ENCODE results near the gene SDF2L1.
"Not testable (repeated sequence)": the region's sequence is repeated elsewhere in the genome, so short reads cannot be mapped to it uniquely, and the experiment has no call there.

The SDF2L1 gene

DNA sequence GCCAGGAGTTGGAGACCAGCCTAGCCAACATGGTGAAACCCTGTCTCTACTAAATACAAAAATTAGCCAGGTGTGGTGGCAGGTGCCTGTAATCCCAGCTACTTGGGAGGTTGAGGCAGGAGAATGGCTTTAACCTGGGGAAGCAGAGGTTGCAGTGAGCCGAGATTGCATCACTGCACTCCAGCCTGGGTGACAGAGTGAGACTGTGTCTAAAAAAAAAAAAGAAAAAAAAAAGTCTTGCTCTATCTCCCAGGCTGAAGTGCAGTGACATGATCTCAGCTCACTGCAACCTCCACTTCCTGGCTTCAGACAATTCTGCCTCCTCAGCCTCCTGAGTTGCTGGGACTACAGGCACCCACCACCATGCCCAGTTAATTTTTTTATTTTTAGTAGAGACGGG, 4.7 kb upstream of the SDF2L1 start:
- DNase-seq = not testable (repeated sequence)

DNA sequence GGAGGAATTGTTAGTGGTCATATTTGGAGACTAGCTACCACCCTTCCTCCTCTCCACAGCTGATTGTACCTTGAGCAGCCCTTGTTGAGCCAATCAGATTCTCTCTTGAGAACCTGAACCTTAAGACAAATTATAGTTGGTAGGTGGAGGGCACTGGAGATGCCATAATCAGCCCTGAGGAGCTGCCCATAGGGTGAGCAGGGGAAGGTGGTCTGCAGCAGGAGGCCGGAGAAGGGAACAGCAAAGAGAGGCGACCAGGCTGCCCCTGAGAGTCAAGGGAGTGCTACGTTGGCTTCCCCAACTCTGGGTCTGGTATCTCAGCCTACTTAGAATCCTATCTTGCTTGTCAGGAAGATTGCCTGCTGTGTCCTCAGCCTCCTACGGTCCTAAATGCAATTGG, 2.7 kb upstream of the SDF2L1 start:
- DNase-seq = no peak

DNA sequence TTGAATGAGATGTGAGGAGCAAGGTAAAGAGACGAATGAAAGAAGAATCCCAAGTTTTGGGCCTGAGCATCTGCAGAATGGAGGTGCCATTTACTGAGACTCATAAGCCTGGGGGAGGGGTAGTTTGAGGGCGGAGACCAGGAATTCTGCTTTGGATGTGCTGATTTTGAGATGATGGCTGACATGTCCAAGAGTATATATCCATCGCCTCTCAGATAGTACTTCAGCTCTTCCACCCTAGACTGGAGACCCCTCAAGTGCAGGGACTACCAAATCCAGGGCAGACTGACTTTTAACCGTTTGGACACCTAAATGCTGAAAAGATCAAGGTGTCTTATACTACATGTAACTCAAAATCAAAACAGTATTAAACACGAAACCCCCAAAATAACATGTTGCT, 1.3 kb upstream of the SDF2L1 start:
- DNase-seq = no peak

DNA sequence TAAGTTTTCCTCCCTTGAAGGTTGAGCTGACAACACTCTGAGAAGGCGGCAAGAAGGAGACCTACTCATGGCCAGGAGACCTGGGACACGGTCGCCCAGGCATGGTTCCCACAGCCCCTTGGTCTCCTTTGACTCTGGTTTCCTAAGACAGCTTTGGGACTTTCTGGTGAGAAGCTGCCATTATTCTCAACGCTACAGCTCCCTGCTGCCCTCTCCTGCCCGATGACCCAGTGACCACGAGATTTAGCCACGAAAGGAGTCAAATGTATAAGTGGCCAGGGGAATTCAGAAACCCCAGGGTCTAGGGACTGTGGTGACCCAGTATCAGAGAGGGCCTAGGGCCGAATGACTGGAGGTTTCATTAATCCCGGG, 699 bp upstream of the SDF2L1 start:
- peak in 1 of 2 donors; percentile 17 for DNase-seq

DNA sequence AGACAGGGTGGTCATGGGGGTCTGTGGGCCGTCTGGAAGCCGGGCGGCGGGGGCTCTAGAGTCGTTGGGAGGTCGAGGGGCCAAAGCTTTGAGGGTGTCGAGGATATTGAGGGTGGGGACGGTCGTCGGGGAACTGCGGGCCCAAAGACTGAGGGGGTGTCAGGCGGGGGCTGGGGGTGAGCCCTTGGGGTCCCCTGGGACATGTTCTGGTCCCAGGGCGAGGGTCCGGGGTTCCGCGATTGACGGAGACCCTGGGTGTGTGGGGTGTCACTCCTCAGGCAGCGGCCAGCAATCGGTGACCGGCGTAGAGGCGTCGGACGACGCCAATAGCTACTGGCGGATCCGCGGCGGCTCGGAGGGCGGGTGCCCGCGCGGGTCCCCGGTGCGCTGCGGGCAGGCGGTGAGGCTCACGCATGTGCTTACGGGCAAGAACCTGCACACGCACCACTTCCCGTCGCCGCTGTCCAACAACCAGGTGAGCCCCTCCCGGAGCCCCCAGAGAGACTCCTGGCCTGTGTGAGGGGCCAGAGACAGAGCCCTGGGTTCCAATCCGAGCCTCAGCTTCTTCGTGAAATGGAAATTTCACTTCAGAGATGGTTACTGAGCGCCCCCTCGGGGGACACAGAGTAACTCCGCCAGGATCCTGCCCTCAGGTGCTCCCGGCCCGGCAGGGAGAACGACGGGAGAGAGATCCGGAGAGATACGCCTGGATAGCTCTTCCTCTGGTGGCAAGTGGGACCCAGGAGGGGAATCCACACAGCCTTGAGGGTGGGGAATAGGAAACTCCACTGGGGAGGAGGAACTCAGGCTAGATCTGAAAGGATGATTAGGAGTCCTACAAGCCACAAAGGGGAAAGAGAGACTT, 714 bp downstream of the SDF2L1 start:
- peak; percentile 48 to 66 for DNase-seq

DNA sequence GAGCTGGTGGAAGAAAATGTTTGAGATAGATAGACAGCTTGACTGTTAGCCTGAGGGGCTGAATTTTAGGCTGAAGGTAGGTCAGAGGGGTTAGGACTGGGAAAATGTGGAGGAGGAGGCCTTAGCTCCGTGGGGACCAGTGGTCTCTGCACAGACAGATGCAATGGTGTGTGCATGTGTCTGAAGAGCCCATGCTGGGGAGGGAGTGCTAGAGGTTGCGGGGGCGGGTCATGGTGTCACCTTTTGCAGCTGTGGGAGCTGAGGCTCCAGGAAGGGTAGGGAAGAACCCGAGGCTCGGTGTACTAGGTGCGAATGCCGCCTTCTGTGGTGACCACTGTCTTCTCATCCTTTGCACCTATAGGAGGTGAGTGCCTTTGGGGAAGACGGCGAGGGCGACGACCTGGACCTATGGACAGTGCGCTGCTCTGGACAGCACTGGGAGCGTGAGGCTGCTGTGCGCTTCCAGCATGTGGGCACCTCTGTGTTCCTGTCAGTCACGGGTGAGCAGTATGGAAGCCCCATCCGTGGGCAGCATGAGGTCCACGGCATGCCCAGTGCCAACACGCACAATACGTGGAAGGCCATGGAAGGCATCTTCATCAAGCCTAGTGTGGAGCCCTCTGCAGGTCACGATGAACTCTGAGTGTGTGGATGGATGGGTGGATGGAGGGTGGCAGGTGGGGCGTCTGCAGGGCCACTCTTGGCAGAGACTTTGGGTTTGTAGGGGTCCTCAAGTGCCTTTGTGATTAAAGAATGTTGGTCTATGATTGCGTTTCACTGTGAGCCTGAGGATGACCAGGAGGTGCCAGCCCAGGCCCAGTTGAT, 1.6 kb downstream of the SDF2L1 start:
- DNase-seq = no peak

DNA sequence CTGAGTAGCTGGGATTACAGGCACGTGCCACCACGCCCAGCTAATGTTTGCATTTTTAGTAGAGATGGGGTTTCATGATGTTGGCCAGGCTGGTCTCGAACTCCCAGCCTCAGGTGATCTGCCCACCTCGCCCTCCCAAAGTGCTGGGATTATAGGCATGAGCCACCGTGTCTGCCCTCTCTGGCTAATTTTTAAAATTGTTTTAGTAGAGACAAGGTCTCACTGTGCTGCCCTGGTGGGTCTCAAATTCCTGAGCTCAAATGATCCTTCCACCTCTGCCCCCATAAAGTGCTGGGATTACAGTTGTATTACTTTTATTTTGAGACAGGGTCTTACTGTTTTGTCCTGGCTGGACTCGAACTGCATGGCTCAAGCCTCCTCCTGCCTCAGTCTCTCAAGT, 3.4 kb downstream of the SDF2L1 start:
- DNase-seq = not testable (repeated sequence)

DNA sequence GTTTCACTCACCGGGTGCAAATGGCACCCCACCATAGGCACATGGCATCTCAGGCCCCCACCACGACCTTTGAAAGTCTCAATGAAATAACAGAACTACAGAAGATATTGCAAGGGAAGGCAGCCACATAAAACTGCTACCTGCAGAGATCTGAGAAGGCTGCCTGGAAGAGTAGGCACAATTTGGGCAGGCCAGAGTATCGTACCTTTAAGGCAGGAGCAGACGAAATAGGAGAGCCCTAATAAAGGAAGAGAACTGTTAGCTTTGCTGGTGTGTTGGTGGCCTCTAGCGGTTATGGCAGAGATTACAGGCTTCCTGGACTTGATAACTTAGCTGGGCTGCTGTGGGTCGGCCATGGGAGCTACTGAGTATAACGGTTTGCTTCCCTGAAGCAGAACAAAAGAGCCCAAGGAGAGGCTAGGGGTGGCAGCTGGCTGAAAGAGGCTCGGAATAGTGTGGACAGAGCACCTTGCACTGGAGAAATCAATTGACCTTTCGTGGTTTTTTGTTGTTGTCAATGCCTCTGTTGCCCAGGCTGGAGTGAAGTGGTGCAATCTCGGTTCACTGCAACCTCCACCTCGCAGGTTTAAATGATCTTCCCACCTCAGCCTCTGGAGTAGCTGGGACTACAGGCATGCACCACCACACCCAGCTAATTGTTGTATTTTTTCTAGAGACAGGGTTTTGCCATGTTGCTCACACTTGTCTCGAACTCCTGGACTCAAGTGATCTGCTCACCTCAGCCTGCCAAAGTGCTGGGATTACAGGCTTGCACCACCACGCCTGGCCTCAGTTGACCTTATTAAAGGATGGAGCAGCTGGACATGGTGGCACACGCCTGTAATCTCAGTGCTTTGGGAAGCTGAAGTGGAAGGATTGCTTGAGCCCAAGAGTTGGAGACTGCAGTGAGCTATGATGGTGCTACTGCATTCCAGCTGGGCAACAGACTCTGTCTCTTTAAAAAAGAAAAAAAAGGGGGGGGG, 4.8 kb downstream of the SDF2L1 start:
- peak; percentile 82 to 88 for DNase-seq

DNA sequence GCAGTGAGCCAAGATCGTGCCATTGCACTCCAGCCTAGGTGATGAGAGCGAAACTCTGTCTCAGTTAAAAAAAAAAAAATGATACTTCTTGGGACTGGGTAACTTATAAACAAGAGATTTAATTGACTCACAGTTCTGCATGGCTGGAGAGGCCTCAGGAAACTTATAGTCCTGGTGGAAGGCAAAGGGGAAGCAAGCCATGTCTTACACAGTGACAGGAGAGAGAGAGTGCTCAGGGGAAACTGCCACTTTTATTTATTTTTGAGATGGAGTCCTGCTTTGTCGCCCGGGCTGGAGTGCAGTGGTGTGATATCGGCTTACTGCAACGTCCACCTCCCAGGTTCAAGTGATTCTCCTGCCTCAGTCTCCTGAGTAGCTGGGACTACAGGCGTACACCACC, 8.2 kb downstream of the SDF2L1 start:
- DNase-seq = no peak

DNA sequence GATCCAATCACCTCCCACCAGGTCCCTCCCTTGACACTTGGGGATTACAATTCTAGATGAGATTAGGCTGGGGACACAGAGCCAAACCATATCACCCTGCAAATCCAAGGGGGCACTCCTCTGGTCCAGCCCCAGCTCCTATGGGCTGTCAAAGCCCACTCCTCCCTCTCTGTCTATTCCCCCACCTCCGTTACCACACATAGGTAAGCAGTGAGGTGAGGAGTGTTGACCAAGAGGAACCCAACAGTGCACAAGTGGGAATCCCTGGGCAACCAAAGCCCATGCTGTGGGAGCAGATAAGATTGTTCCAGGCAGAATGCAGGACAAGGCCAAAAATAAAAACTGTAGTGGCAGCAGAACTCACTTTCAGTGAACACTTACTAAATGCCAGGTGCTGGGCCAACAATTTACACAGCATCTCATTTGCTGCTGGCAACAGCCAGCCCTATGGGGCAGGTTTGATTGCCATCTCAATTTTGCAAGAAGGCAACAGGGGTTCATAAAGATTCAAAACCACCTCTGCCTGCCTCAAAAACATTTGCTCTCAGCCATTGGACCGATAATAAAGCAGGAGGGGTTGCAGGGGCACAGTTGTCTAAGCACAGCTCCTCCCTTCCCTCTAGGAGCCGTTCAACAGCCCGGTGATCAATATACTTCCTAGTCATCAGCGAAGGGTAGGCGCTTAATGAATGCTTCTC, 8.9 kb downstream of the SDF2L1 start:
- DNase-seq = no peak

DNA sequence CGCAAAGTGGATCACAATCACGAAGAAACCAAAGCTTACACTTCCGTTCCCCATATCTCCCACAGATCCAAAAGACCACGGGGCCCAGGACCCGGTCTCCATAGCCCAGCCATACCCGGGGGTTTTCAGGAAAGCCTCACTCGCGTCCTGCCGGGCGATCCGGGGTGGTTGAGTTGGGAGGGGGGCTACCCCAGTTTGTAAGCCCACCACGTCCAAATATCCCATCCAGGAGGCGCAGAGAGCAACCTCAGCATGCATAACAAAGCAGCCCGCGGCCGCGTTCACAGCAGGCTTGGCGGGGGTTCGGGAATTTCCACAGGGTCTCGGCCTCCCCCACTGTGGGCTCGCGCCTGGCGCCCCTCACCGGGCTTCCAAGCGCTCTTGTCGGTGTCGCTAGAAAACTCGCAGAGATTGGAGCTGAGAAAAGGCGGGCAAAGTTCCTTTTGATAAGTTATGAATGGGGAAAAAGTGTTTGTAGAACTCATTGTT, 9.5 kb downstream of the SDF2L1 start:
- DNase-seq = no peak

DNA sequence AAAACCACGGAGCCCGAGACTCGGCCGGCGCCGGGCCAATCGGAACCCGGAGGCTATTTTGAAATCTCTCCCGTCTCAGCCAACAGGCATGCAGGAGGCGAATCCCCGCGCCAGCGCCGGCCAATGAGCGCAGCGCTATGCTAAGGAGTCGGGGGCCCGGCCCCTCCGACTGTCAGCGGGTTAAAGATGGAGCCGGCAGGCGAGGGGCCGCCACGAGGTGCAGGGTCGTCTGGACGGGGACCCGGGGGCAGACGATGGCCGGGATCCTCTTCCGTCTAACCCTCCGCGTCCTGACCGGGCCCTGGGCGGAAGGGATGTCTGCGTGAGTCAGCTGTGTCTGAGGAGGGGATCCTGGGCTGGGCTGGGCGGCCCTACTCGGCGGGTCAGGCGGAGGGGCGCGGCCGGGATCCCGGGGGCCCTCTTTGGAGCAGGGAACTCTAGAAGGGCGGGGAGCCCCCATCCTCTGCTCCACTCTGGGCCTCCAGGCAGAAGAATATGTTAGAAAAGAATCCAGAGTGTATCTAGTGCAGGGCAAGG, 10.0 kb downstream of the SDF2L1 start:
- DNase-seq = peak; percentile 77 to 81

DNA sequence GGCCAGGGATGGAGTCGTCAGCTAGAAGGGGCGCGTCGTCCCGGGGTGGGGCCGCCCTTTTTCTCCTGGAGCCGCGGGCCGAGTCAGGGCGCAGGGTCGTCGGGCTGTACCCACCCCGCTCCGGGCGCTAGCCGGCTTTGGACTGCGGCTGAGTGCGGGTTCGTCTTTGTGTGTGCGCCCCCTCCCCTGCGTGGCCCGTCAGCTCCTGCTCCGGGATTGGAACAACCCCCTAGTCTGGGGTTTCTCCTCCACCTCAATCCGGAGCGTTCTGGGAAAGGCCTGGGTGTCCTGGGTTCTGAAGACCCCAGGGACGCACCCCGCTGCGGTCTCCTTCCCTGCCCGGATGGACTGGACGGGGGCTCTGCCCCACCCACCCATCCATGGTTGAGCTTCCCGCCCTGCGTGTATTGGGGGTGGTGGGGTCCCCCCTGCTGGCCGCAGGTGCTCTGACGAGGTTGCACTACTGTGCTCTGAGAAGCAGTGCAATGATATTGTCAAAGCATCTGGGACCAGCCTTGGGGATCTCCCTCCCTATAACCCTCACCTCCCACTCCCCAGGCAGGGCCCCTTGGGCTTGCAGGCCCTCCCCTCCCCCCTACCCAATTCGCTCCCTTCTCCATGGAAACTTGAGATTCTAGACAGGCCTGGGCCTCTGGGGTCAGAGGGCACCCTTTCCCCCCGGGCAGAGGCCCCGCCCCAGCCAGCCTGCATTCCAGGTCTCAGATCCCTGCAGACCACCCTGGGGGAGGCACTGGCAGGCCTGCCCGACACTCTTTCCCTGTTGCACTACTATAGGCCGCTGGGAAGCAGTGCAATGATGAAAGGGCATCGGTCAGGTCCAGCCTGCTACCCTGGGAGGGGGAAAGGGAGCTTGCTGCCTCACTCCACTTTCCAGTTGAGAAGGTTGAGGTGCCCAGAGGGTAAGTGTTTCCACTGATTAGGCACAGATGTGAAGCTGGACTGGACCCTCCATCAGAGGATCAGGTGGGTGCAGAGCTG, 10.7 kb downstream of the SDF2L1 start:
- no peak for DNase-seq

DNA sequence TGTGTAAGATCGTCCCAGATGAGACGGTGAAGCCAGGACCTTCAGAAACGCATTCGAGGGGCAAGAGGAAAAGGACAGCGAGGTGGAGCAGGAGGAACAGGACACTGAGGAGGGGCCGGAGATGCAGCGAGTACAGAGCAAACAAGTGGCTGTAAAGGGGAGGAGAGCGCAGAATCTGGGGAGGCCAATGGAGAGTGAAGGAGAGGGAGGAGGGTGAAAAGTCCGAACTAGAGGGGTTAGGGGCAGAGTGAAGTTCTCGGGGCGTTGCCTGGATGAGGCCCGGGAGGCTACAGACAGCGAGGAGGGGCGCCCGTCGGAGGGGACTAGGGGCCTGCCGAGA, 14.9 kb downstream of the SDF2L1 start:
- no peak for DNase-seq

DNA sequence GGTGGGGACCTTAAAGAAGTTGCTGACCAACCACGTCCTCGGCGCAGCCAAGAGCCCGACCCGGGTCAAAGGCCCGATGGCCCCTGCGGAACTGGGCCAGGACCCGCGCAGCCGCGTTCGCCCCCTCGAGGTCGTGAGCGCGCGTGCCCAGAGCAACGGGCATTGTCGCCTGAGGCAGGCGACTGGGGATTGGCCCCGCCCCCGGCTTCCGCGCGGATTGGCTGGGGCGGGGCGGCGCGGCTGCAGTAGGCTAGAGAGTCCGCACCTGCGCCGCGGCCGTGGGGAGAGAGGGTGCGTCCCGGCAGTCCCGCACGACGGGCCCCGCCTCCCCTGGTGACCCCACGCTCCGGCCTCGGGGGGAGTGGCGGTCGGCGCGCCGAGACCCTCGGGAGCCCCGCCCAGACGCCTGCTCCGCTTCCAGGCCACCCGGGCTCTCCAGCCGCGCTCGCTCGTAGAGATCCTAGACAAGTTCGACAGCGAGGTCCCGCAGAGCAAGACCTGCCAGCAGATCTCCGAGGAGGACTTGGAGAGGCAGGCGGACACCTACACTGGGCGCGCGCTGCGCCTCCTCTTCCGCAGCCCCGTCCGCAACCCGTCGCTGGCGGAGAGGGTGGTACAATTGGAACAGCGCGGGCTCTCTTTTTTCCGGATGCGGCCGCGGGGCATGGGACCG, 15.4 kb downstream of the SDF2L1 start:
- DNase-seq = peak; percentile 76 to 85

DNA sequence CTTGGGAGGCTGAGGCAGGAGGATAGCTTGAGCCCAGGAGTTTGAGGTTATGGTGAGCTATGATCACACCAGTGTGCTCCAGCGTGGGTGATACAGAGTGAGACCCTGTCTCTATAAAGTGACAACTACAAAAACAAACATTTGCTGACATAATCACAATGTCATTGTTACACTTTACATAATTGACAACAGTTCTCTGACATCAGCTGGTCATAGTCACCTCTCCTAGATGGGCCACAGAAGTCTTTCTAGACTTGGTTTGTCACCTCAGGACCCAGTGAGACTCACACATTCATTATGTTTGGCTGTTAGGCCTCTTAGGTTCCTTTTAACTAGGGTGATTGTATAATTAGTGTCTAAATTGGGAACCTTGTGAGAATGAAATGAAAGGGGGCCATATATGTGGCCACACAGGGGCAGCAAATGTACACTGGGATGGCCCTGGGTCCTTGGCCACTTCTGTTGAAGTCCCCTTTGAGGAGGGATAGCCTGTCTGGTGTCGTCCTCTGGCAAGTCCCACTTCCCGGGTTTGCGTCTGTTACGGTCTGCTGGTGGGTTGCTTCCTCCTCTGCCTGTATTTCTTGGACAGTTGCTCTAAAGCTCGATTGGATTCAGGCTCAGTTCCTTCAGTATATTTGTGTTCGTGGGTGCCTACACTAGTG, 17.9 kb downstream of the SDF2L1 start:
- no peak for DNase-seq

DNA sequence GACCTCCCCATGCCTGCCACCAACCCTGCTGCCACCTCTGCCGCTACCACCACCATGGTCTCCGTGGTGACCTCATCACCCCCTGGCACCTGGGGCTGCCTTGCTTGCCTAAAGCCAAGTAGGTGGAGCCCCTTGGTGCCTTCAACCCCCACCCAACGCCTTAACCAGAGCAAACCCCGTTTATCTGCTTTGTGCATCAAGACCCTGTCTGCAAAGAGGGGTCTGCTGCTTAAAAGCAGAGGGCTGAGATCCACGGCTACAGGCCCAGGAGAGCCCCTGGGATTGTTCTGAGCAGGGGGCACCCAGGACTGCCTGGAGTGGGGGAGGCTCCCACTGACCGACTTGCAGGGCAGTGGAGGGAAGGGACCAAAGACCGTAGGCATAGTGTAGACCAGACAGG, 18.8 kb downstream of the SDF2L1 start:
- DNase-seq = no peak

DNA sequence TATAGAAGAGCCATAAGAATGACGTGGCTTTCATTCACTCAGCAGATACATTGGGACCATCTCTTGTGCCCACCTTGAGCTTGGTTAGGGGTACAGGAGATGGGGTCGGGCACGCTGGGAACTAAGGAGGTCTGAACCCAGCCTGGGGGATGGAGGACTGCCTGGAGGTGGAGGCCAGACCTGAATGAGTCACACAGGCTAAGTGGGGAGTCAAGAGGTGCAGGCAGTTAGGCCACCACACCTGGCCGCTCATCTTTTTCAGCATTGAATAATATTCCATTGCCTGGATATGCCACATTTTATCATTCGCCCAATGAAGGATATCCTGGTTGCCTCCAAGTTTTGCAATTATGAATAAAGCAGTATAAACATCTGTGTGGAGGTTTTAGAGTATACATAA, 19.9 kb downstream of the SDF2L1 start:
- no peak for DNase-seq

DNA sequence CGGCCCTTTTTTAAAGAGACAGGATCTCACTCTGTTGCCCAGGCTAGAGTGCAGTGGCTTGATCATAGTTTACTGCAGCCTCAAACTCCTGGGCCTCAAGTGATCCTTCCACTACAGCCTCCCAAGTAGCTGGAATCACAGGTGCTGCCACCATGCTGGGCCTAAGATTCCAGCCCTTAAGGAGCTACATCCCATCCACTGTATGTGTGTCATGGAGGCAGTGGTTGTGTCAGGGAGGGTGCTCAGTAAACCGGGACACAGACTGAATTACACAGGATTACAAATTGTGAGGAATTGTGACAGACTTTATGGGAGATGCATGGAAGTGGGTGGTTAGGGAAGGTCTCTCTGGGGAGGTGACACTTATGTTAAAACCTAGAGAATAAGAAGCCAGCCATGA, 21.6 kb downstream of the SDF2L1 start:
- no peak for DNase-seq

All from CD4-positive, alpha-beta T cell treated with Interferon alpha-2 for 1 hour (primary cell).